Measurements from ENCODE around the gene PPP5C.
"Not testable (repeated sequence)": the region's sequence is repeated elsewhere in the genome, so short reads cannot be mapped to it uniquely, and the experiment has no call there.

Gene PPP5C

GRCh38 chr19:46393456-46394401, 46.8 kb downstream of the PPP5C start:
- Histone ChIP-seq H3K79me2 (ENCODE audit: control insufficient read depth, insufficient read depth, low read length, poor library complexity) (no peaks in the 10 kb centered on the region), H4K8ac (ENCODE audit: low read depth, low read length) (no peak overlapping the region)

GRCh38 chr19:46394402-46394797, 47.5 kb downstream of the PPP5C start:
- WGBS (ENCODE audit: extremely low coverage, insufficient coverage, insufficient read length), result no CpG with 5 or more reads among the region's 5 CpGs
- Histone ChIP-seq H3K79me2 (ENCODE audit: control insufficient read depth, insufficient read depth, low read length, poor library complexity) (no peaks in the 10 kb centered on the region), H4K8ac (ENCODE audit: low read depth, low read length) (no peak overlapping the region), H2BK5ac (ENCODE audit: low read depth, low read length, poor library complexity) (no peak overlapping the region), H3K4me3 (ENCODE audit: low read depth, low read length) (no peak overlapping the region), H3K27me3 (ENCODE audit: insufficient read depth, low read length) (no peaks in the 10 kb centered on the region), H3K4me1 (ENCODE audit: control insufficient read depth in 1 of 2, insufficient read depth in 2 of 2, low read length in 2 of 2) (peaks cover 5% of the 10 kb centered on the region in 2 experiments), H3K23ac (ENCODE audit: low read length) (no peak overlapping the region), H3K9ac (ENCODE audit: low read length) (no peak overlapping the region), H4K91ac (ENCODE audit: low read depth, low read length) (no peak overlapping the region), H2AK5ac (ENCODE audit: low read length) (no peak overlapping the region), H4K12ac (ENCODE audit: low read depth, low read length) (no peak overlapping the region), H2AFZ (ENCODE audit: insufficient read depth, low read length, poor library complexity) (no peak overlapping the region), H3K27ac (ENCODE audit: low read depth, low read length) (no peak overlapping the region), H2BK12ac (ENCODE audit: low read length) (no peak overlapping the region), H3K4me2 (ENCODE audit: low read length) (no peak overlapping the region), H3K4ac (ENCODE audit: low read depth, low read length) (no peak overlapping the region), H3K79me1 (ENCODE audit: low read length) (no peaks in the 10 kb centered on the region), H3K18ac (ENCODE audit: low read length) (no peak overlapping the region), H2BK120ac (ENCODE audit: insufficient read depth, low read length, poor library complexity) (no peak overlapping the region), H3K9me3 (ENCODE audit: insufficient read depth, low read depth, low read length) (peaks cover 6% of the 10 kb centered on the region), H3K14ac (ENCODE audit: low read length) (no peak overlapping the region), H3K36me3 (ENCODE audit: control insufficient read depth in 1 of 2, insufficient read depth in 2 of 2, low read length in 2 of 2) (peaks cover 23 to 26% of the 10 kb centered on the region in 2 experiments)
- DNase-seq, result peak; percentile 74 to 90

More at GRCh38 chr19:46393456-46394401, 46.8 kb downstream of the PPP5C start:
- no peaks in the 10 kb centered on the region for H3K79me1 ChIP-seq (ENCODE audit: low read length)
- no peak overlapping the region for H2BK120ac ChIP-seq (ENCODE audit: insufficient read depth, low read length, poor library complexity)
- no peak overlapping the region for H3K27ac ChIP-seq (ENCODE audit: low read depth, low read length)
- H3K27me3 ChIP-seq (ENCODE audit: insufficient read depth, low read length), result no peaks in the 10 kb centered on the region
- DNase-seq, result peak in 1 of 2 donors; percentile 1
- H3K23ac ChIP-seq (ENCODE audit: low read length), result no peak overlapping the region
- peaks cover 28 to 33% of the 10 kb centered on the region in 2 experiments for H3K36me3 ChIP-seq (ENCODE audit: control insufficient read depth in 1 of 2, insufficient read depth in 2 of 2, low read length in 2 of 2)
- H3K4ac ChIP-seq (ENCODE audit: low read depth, low read length), result no peak overlapping the region
- peaks cover 5% of the 10 kb centered on the region in 2 experiments for H3K4me1 ChIP-seq (ENCODE audit: control insufficient read depth in 1 of 2, insufficient read depth in 2 of 2, low read length in 2 of 2)
- no peak overlapping the region for H4K91ac ChIP-seq (ENCODE audit: low read depth, low read length)
- peaks cover 7% of the 10 kb centered on the region for H3K9me3 ChIP-seq (ENCODE audit: insufficient read depth, low read depth, low read length)
- no peak overlapping the region for H3K4me2 ChIP-seq (ENCODE audit: low read length)
- no peak overlapping the region for H3K14ac ChIP-seq (ENCODE audit: low read length)
- H2BK5ac ChIP-seq (ENCODE audit: low read depth, low read length, poor library complexity), result no peak overlapping the region
- H3K4me3 ChIP-seq (ENCODE audit: low read depth, low read length), result no peak overlapping the region
- no peak overlapping the region for H3K18ac ChIP-seq (ENCODE audit: low read length)
- no peak overlapping the region for H2BK12ac ChIP-seq (ENCODE audit: low read length)
- H4K12ac ChIP-seq (ENCODE audit: low read depth, low read length), result no peak overlapping the region
- H2AK5ac ChIP-seq (ENCODE audit: low read length), result no peak overlapping the region
- no peak overlapping the region for H2AFZ ChIP-seq (ENCODE audit: insufficient read depth, low read length, poor library complexity)
- WGBS (ENCODE audit: extremely low coverage, insufficient coverage, insufficient read length), result no CpG with 5 or more reads among the region's 21 CpGs
- no peak overlapping the region for H3K9ac ChIP-seq (ENCODE audit: low read length)

GRCh38 chr19:46397801-46398479, 51.1 kb downstream of the PPP5C start:
- not testable (repeated sequence) for H3K4me3 ChIP-seq (ENCODE audit: low read depth, low read length); H3K79me1 ChIP-seq (ENCODE audit: low read length); H3K79me2 ChIP-seq (ENCODE audit: control insufficient read depth, insufficient read depth, low read length, poor library complexity); H4K91ac ChIP-seq (ENCODE audit: low read depth, low read length); H3K9me3 ChIP-seq (ENCODE audit: insufficient read depth, low read depth, low read length); H3K27ac ChIP-seq (ENCODE audit: low read depth, low read length); H3K4me2 ChIP-seq (ENCODE audit: low read length); H3K36me3 ChIP-seq (ENCODE audit: control insufficient read depth in 1 of 2, insufficient read depth in 2 of 2, low read length in 2 of 2); H3K4me1 ChIP-seq (ENCODE audit: control insufficient read depth in 1 of 2, insufficient read depth in 2 of 2, low read length in 2 of 2); H2AK5ac ChIP-seq (ENCODE audit: low read length); H3K23ac ChIP-seq (ENCODE audit: low read length); H2BK12ac ChIP-seq (ENCODE audit: low read length); H4K12ac ChIP-seq (ENCODE audit: low read depth, low read length); H3K4ac ChIP-seq (ENCODE audit: low read depth, low read length); H3K27me3 ChIP-seq (ENCODE audit: insufficient read depth, low read length); H2BK120ac ChIP-seq (ENCODE audit: insufficient read depth, low read length, poor library complexity); H3K14ac ChIP-seq (ENCODE audit: low read length); H3K18ac ChIP-seq (ENCODE audit: low read length); H3K9ac ChIP-seq (ENCODE audit: low read length); H2AFZ ChIP-seq (ENCODE audit: insufficient read depth, low read length, poor library complexity); H4K8ac ChIP-seq (ENCODE audit: low read depth, low read length); H2BK5ac ChIP-seq (ENCODE audit: low read depth, low read length, poor library complexity); DNase-seq
- WGBS (ENCODE audit: extremely low coverage, insufficient coverage, insufficient read length), result no CpG with 5 or more reads among the region's 14 CpGs

GRCh38 chr19:46402725-46403124, 55.8 kb downstream of the PPP5C start:
- H4K91ac ChIP-seq (ENCODE audit: low read depth, low read length), result no peak overlapping the region
- H3K79me2 ChIP-seq (ENCODE audit: control insufficient read depth, insufficient read depth, low read length, poor library complexity), result no peaks in the 10 kb centered on the region
- H3K4me1 ChIP-seq (ENCODE audit: control insufficient read depth in 1 of 2, insufficient read depth in 2 of 2, low read length in 2 of 2), result peaks cover 12 to 15% of the 10 kb centered on the region in 2 experiments
- no peak overlapping the region for H2BK5ac ChIP-seq (ENCODE audit: low read depth, low read length, poor library complexity)
- H3K27ac ChIP-seq (ENCODE audit: low read depth, low read length), result no peak overlapping the region
- H3K9ac ChIP-seq (ENCODE audit: low read length), result no peak overlapping the region
- no peak overlapping the region for H3K23ac ChIP-seq (ENCODE audit: low read length)
- no peaks in the 10 kb centered on the region for H3K36me3 ChIP-seq (ENCODE audit: control insufficient read depth in 1 of 2, insufficient read depth in 2 of 2, low read length in 2 of 2)
- no peaks in the 10 kb centered on the region for H3K27me3 ChIP-seq (ENCODE audit: insufficient read depth, low read length)
- no peak overlapping the region for H3K4me3 ChIP-seq (ENCODE audit: low read depth, low read length)
- H3K79me1 ChIP-seq (ENCODE audit: low read length), result peaks cover 8% of the 10 kb centered on the region
- no peak overlapping the region for H2BK120ac ChIP-seq (ENCODE audit: insufficient read depth, low read length, poor library complexity)
- no peak overlapping the region for H4K12ac ChIP-seq (ENCODE audit: low read depth, low read length)
- no CpG with 5 or more reads among the region's 11 CpGs for WGBS (ENCODE audit: extremely low coverage, insufficient coverage, insufficient read length)
- DNase-seq, result no peak
- no peak overlapping the region for H3K4ac ChIP-seq (ENCODE audit: low read depth, low read length)
- no peak overlapping the region for H3K18ac ChIP-seq (ENCODE audit: low read length)
- no peaks in the 10 kb centered on the region for H3K9me3 ChIP-seq (ENCODE audit: insufficient read depth, low read depth, low read length)
- no peak overlapping the region for H4K8ac ChIP-seq (ENCODE audit: low read depth, low read length)
- no peak overlapping the region for H2AFZ ChIP-seq (ENCODE audit: insufficient read depth, low read length, poor library complexity)
- H2AK5ac ChIP-seq (ENCODE audit: low read length), result no peak overlapping the region
- H2BK12ac ChIP-seq (ENCODE audit: low read length), result no peak overlapping the region
- H3K4me2 ChIP-seq (ENCODE audit: low read length), result no peak overlapping the region
- H3K14ac ChIP-seq (ENCODE audit: low read length), result no peak overlapping the region
